Keratinocyte (primary cell): ENCODE results near the gene ARID3A.

Source experiments
- EZH2 ChIP-seq: IDR thresholded peaks from one replicate; pipeline ENCODE4 v1.6.1; 2012; ENCODE audit warnings: inconsistent platforms, mild to moderate bottlenecking, low read length, moderate library complexity
- TF ChIP-seq, protein P1 (sequence below), 3 experiments: IDR thresholded peaks in 1 of 3; conservative IDR thresholded peaks in 1 of 3; optimal IDR thresholded peaks in 1 of 3; 2 replicates in 2 of 3; 3 replicates in 1 of 3; pipeline versions ENCODE3 to v1.5.1; 2011; ENCODE audit warnings: low read length in 3 of 3, mild to moderate bottlenecking in 3 of 3, moderate library complexity in 2 of 3, control low read depth in 1 of 3, inconsistent platforms in 1 of 3; ENCODE audit not compliant: insufficient read depth in 2 of 3; ENCODE audit errors: extremely low read depth in 1 of 3

DNA sequence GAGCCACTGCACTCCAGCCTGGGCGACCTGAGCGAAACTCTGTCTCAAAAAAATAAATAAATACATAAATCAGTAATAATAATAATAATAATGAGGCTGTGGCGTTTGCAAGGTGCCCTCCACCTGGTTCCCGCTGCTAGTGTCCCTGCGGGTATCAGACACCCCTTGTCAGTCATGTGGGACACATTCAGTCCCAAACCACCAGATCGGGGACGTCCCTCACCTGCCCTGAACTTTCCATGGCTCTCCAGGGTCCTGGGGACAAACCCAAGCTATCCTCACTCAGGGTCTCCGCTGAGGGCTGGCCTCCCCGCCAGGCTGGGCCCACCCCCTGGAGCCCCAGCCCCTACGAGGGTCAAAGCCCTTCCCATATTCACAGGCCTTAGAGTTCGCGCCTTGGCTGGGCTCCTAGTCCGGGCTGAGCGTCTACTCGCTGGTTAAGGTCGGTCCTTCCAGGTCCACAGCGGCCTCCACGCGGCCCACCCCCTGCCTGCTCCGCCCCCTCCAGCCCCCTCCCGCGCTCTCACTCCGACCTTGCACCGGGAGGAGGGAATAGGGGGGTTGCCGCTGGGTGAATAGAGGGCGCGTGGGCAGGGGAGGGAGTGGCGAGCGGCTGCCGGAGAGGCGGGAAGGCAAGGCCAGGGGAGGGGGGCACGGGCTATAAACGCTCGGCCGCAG, 9.1 kb upstream of the ARID3A start:
- TF ChIP-seq, protein P1, sequence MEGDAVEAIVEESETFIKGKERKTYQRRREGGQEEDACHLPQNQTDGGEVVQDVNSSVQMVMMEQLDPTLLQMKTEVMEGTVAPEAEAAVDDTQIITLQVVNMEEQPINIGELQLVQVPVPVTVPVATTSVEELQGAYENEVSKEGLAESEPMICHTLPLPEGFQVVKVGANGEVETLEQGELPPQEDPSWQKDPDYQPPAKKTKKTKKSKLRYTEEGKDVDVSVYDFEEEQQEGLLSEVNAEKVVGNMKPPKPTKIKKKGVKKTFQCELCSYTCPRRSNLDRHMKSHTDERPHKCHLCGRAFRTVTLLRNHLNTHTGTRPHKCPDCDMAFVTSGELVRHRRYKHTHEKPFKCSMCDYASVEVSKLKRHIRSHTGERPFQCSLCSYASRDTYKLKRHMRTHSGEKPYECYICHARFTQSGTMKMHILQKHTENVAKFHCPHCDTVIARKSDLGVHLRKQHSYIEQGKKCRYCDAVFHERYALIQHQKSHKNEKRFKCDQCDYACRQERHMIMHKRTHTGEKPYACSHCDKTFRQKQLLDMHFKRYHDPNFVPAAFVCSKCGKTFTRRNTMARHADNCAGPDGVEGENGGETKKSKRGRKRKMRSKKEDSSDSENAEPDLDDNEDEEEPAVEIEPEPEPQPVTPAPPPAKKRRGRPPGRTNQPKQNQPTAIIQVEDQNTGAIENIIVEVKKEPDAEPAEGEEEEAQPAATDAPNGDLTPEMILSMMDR (optimal IDR thresholded peaks at IDR 0.05 in 1 of 3, IDR thresholded peaks at IDR 0.05 in 1 of 3, conservative IDR thresholded peaks at IDR 0.05 in 1 of 3; ENCODE audit: extremely low read depth in 1 of 3, insufficient read depth in 2 of 3, low read length in 3 of 3): no peak
- no peak for TF ChIP-seq EZH2
